Stimulated activated CD4-positive, alpha-beta T cell treated with anti-CD3 and anti-CD28 coated beads, Interleukin-4, amount 100 ng/mL, for 24 hours (primary cell): Measurements from ENCODE around the gene CEP89.
"Not testable (repeated sequence)": the region's sequence is repeated elsewhere in the genome, so short reads cannot be mapped to it uniquely, and the experiment has no call there.

ENCODE experiments used
- DNase-seq: peaks from one replicate; pipeline ENCODE4 v3.0.0-alpha.2; 2020

The CEP89 gene

DNA sequence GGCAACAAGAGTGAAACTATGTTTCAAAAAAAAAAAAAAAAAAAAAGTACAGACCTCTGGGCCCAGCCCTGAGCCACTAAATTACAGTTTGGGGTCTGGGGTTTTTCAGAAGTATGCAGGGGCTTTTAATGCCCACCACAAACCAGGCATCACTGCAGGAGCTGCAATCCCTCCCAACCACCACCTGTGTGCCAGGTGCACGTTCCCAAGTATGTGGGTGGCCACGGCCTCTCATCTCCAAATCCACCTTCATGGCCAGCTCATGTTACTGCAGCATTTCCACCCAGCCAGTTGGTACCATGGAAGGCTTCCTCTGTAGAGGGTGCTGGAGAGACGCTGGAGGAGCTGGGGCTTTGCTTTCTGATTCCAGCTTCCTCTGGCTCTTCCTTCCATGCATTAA lies 26.5 kb downstream of the CEP89 start:
- DNase-seq, result no peak

GRCh38 chr19:32941273-32941672 lies 30.5 kb downstream of the CEP89 start:
- DNase-seq, result not testable (repeated sequence)

- DNase-seq, result no peak
Measured at GRCh38 chr19:32936065-32936464, 35.7 kb downstream of the CEP89 start.

GRCh38 chr19:32935629-32936028 lies 36.1 kb downstream of the CEP89 start:
- DNase-seq, result no peak

- DNase-seq, result no peak
Measured at GRCh38 chr19:32933571-32933970, 38.2 kb downstream of the CEP89 start.

DNA sequence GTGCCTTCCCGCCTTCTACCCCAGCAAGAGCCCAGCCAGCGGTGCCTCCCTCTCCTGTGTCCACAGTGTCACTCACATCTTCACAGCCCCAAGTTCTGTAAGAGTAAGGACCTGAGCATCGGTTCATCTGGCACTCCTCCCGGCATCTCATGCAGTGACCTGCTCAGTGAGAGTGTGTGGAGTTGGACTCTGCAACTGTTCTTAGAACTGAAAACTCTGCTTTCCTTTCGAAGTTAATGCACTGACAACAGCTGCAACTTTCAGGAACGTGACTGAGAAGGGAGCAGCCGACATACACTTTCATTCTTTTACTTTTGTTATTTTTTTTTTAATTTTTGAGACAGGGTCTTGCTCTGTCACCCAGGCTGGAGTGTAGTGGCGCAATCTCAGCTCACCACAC lies 41.2 kb downstream of the CEP89 start:
- no peak for DNase-seq

DNA sequence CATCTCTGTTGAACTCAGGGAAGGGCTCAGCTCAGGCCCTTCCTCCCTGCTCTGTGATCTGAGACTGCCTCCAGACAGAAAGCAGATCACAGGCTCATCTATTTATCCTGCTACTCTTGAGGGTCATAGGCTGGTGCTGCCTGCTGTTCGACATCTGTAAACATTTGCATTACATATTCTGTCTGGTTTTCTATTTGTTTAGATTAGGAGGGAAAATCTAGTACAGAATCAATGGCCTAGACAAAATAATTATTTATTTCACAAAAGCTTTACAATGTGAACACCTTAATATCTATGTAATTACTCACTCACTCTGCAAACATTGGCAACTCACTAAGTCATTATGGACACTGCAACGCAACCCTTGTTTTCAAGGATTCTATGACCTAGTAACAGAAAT lies 43.0 kb downstream of the CEP89 start:
- no peak for DNase-seq

DNA sequence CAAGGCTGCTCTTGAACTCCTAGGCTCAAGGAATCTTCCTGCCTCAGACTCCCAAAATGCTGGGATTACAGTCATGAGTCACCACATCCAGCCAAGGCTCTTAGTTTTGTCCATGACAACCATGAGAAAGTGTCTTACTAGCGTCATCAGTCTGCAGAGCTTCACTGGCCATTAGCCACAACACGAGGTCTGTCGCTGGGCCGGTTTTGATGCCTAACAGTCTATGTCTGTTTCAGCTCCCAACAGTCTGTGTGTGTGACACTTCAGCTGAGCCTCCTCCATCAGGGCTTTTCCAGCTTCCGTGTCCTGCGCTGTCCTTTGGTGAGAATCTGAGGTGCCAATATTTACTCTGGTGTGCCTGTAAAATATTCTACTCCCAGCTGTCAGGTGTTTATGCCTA lies 47.6 kb downstream of the CEP89 start:
- no peak for DNase-seq

DNA sequence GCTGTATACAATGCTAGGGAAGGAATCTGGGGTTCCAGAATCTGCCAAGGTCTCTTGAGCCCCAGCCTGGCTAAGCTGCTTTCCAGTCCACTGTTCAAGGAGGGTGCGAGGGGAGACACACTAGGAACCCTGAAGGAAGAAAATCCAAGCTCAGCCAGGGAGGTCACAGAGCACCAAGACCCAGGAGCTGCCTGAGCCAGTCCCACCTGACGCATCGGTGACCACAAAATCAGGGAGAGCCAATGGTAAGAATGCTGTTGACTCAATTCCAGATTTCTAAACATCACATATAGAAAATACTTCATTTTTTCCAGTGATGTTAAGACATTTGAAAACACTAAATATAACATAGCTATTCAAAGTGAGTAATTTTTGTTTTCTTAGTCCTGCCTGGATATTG lies 50.1 kb downstream of the CEP89 start:
- no peak for DNase-seq

DNA sequence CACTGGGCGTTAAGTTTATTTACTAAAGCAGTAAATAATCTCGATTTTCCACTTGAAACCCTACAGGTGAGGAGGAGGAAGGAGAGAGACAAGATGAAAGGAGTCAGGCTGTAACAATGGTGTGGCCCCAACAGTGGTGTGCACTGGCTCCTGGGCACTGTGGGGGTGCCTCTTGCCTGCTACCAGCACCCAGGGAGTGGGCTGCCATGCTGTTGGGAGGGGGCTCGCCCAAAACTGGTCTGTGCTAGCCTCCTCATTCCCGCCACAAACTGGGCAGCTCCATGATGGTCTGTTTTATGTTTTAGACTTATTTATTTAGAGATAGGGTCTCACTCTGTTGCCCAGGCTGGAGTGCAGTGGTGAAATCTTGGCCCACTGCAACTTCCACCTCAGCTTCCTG lies 52.4 kb downstream of the CEP89 start:
- no peak for DNase-seq

DNA sequence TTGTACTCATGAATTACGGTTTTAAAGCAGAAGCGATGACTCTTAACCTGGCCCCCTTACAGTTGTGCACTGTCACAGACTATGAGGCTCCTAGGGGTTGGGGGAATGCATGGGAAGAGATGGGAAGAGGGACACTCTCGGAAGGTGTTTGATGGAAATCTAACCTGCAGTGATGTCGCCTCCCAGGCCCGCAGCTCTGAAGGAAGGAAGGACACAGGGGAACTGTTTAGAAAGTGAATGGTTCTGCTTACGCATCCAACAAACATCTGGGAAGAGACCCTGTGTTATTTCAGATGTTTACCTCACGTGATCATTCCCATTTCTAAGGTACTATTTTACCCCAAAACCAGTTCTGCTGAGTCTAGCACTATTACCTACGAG lies 54.2 kb downstream of the CEP89 start:
- DNase-seq, result no peak

DNA sequence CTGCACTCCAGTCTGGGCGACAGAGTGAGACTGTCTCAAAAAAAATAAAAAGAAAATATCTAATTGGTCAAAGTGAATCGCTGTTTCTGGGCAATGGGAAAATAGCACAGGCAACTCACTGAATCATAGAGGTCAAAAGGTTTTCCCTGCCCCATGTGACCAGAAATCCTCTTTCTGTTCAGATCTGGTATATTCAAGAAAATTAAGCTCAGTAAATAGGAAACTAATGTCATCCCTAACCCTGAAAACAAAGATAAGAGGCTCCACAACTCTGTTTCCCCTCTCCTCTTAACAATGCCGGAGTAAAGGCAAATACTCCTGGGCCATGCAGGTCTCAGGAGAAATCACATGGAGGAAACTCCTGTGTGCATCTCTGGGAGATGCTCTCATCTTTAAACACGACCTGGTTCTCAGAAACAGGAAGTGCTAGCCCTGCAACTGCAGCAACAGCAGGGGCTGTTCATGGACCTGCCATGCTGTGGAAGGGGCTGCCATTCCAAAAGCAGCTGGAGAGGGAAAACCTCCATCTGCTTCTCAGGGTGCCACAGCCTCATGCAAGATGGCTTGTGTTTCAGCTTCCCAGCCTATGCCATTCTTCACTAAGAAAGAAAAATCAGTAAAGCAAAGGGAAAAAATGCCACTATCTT lies 54.7 kb downstream of the CEP89 start:
- DNase-seq, result no peak

GRCh38 chr19:32914879-32915660 lies 56.7 kb downstream of the CEP89 start:
- DNase-seq, result no peak

DNA sequence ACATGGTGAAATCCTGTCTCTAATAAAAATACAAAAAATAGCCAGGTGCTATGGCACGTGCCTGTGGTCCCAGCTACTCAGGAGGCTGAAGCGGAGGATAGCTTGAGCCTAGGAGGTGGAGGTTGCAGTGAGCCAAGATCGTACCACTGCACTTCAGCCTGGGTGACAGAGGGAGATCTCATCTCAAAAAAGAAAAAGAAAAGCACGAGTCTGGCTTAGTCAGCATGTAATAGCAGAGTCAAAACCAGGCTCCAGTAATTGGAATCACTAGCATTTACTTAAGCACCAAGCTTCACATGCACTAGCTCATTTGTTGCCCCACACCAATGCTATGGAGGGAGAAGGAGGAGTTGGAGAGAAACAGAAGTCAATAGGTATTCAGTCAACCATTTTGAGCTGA lies 60.3 kb downstream of the CEP89 start:
- no peak for DNase-seq

- no peak for DNase-seq
Measured at GRCh38 chr19:32910874-32911273, 60.9 kb downstream of the CEP89 start.

DNA sequence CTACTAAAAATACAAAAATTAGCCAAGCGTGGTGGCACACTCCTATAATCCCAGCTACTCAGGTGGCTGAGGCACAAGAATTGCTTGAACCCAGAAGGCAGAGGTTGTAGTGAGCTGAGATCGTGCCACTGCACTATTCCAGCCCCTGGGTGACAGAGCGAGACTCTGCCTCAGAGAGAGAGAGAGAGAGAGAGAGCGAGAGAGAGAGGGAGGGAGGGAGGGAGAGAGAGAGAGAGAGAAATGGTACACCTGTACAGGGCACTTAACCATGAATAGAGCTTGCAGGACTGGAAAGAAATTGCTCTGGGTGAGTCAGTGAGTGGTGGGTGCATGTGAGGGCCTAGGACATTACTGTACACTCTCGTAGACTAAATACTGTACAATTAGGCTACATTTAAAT lies 61.7 kb downstream of the CEP89 start:
- no peak for DNase-seq

- DNase-seq, result no peak
Measured at GRCh38 chr19:32909257-32909656, 62.5 kb downstream of the CEP89 start.

DNA sequence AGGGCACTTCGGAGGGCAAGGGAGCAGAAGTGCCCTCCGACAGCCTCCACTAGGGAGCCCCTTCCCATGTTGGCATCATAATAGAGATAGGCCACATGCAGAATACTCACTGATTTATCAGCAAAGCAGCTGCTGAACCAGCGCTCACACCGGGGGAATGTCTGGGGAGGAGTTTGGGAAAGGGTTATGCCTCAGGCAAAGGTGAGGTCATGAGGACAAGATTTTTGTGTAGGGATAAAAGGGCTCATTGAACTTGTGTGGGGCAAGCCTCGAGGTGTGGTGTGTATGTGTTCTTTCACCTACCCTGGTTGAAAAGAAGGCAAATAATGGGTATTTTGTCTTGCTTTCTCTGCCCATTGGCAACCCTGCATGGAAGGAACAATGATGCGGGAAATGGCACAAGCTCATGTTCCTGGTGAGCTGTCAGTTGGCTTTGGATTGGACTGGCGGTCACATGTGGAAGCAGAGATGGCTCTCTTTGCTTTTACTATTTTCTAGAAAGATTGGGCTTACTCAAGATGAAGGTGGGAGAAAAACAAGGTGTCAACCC lies 63.0 kb downstream of the CEP89 start:
- no peak for DNase-seq

DNA sequence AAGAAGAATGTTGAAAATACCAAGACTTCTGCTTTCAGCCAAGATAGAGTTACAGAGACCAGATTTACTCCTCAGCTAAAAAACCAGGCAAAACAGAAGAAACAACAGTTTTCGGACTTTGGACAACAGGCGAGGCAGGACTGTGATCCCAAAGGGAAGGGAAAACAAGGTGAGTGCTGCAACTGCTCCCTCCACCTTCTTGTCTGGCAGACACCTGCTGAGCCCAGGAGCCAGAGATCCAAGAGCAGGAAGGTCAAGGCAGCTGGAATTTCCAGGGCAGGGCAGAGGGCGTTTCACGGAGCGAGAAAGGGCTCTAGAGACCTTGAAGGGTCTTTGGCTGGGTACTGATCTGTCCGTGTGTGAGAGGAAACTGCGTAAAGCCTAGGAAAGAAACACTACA lies 69.3 kb downstream of the CEP89 start:
- no peak for DNase-seq

DNA sequence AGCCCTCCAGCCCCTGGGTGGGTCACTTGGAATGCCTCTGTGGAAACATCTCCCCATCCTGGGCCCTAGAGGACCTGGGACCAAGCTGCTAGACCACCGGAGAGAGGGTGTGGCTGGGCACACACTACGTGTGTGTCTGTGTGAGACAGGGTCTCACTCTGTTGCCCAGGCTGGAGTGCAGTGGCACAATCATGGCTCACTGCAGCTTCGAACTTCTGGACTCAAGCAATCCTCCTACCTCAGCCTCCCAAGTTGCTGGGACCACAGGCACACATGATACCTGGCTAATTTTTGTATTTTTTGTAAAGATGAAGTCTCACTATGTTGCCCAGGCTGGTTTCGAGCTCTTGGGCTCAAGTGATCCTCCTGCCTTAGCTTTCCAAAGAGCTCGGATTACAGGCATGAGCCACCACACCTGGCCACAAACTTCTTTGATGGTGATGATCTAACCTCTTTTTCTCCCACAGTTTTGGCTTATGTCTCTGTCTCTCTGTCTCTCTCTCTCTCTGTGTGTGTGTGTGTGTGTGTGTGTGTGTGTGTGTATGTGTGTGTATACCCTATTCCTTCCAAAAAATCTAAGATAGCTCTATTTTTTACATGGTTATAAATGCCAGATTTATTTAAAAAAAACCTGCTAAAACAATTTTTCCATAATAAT lies 70.1 kb downstream of the CEP89 start:
- no peak for DNase-seq

GRCh38 chr19:32896516-32897214 lies 75.1 kb downstream of the CEP89 start:
- DNase-seq, result no peak

- DNase-seq, result no peak
Measured at GRCh38 chr19:32895384-32895783, 76.4 kb downstream of the CEP89 start.

GRCh38 chr19:32891609-32892008 lies 80.1 kb downstream of the CEP89 start:
- DNase-seq, result no peak
